Right lobe of liver (tissue), 4 donors: Measurements from ENCODE around the gene SSC5D.

Experiments
- POLR2A ChIP-seq: fragments of 450-650 bp; IDR thresholded peaks from one replicate; pipeline ENCODE4 v1.6.1; 2017; ENCODE audit warnings: antibody characterized with exemption, mild to moderate bottlenecking
- TF ChIP-seq, protein P1 (sequence below), 4 donors: fragments of 200-600 bp in 3 of 4; fragments of 450-650 bp in 1 of 4; IDR thresholded peaks; one replicate each; pipeline versions ENCODE4 v1.5.1 to v1.8.0; 2016 to 2022; ENCODE audit warnings: antibody characterized with exemption in 4 of 4, mild to moderate bottlenecking in 2 of 4
- donor health status: DM: no; HTN: no; CAD: no.
- donor health status: DM: no; HTN: no; CAD: no.
- donor health status: DM: no; HTN: yes; CAD: no.

DNA sequence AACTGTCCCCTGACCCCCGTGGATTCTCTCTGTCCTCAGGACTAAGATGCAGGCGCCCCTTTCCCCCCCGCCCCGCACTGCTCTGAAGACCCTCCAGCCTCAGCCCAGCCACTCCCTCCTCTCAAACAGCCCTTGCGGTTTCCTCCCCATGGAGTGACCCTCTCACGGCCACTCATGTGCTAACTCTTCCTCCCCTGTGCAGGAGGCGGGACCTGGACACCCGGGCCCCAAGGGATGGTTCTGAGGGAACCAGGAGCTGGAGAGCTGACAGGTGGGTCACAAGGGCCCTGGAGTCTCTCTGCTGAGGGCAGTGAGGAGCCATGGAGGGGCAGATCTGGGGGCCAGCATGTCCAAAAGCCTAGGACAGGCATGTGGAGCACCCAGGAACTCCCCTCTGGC, 28.7 kb upstream of the SSC5D start:
- TF ChIP-seq POLR2A, result no peak
- TF ChIP-seq, protein P1, sequence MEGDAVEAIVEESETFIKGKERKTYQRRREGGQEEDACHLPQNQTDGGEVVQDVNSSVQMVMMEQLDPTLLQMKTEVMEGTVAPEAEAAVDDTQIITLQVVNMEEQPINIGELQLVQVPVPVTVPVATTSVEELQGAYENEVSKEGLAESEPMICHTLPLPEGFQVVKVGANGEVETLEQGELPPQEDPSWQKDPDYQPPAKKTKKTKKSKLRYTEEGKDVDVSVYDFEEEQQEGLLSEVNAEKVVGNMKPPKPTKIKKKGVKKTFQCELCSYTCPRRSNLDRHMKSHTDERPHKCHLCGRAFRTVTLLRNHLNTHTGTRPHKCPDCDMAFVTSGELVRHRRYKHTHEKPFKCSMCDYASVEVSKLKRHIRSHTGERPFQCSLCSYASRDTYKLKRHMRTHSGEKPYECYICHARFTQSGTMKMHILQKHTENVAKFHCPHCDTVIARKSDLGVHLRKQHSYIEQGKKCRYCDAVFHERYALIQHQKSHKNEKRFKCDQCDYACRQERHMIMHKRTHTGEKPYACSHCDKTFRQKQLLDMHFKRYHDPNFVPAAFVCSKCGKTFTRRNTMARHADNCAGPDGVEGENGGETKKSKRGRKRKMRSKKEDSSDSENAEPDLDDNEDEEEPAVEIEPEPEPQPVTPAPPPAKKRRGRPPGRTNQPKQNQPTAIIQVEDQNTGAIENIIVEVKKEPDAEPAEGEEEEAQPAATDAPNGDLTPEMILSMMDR (IDR thresholded peaks at IDR 0.05), result no peak
